ENCODE measurements around the gene ST6GALNAC1. TPM values are rescaled to one million over a fixed set of nuclear protein-coding genes. Genes with fewer than 3 reads are reported as not detected.

ST6GALNAC1 gene
- total and polyA plus RNA-seq, 2 of the 13 experiments (the other 11 are each of a cell fraction or from before 2014, with no cell fraction given) = not detected

GRCh38 chr17:76687298-76688164 is 44.0 kb upstream of the ST6GALNAC1 start (continued):
- no peak for TF ChIP-seq ARID4A (CRISPR knock-in tag; IDR thresholded peaks at IDR 0.05; ENCODE audit: borderline replicate concordance)
- no peak for TF ChIP-seq ZNF333 (CRISPR knock-in tag; IDR thresholded peaks at IDR 0.05; ENCODE audit: borderline replicate concordance)
- no peak for TF ChIP-seq ZNF414 (CRISPR knock-in tag; IDR thresholded peaks at IDR 0.05)
- TF ChIP-seq ZNF75D (CRISPR knock-in tag; IDR thresholded peaks at IDR 0.05; ENCODE audit: borderline replicate concordance) = no peak
- peak; percentile 65; the same call in 1 of the 2 replicates for TF ChIP-seq ZNF572 (CRISPR knock-in tag; IDR thresholded peaks at IDR 0.05)
- TF ChIP-seq HNF4A (CRISPR knock-in tag; IDR thresholded peaks at IDR 0.05) = no peak
- no peak for TF ChIP-seq RCOR2 (CRISPR knock-in tag; IDR thresholded peaks at IDR 0.05)
- TF ChIP-seq PAWR (CRISPR knock-in tag; IDR thresholded peaks at IDR 0.05; ENCODE audit: borderline replicate concordance) = no peak
- TF ChIP-seq AHR (CRISPR knock-in tag; IDR thresholded peaks at IDR 0.05) = no peak
- no peak for TF ChIP-seq AGO2 (optimal IDR thresholded peaks at IDR 0.05; ENCODE audit: low read depth, low read length)
- no peak for TF ChIP-seq ZNF780A (CRISPR knock-in tag; IDR thresholded peaks at IDR 0.05)
- no peak for TF ChIP-seq ZNF607 (CRISPR knock-in tag; IDR thresholded peaks at IDR 0.05; ENCODE audit: borderline replicate concordance)
- TF ChIP-seq KLF13 (CRISPR knock-in tag; IDR thresholded peaks at IDR 0.05) = no peak
- no peak for TF ChIP-seq NBN (conservative IDR thresholded peaks at IDR 0.05)
- TF ChIP-seq TBX3 (IDR thresholded peaks at IDR 0.05; ENCODE audit: borderline replicate concordance) = no peak
- TF ChIP-seq ZBTB1 (CRISPR knock-in tag; IDR thresholded peaks at IDR 0.05; ENCODE audit: borderline replicate concordance) = no peak
- TF ChIP-seq ZNF766 (CRISPR knock-in tag; IDR thresholded peaks at IDR 0.05; ENCODE audit: borderline replicate concordance) = no peak
- TF ChIP-seq HNF1B (CRISPR knock-in tag; IDR thresholded peaks at IDR 0.05) = no peak
- no peak for TF ChIP-seq MTA3 (CRISPR knock-in tag; IDR thresholded peaks at IDR 0.05)
- no peak for TF ChIP-seq ZNF878 (CRISPR knock-in tag; IDR thresholded peaks at IDR 0.05)
- TF ChIP-seq ZNF180 (CRISPR knock-in tag; IDR thresholded peaks at IDR 0.05; ENCODE audit: borderline replicate concordance, low read depth) = no peak

All from HepG2 (cell line).